Natural killer cell (primary cell): Measurements from ENCODE around the gene MLXIP. TPM values are rescaled to one million over a fixed set of nuclear protein-coding genes. Genes with fewer than 3 reads are reported as not detected.

Experiments
- ATAC-seq, 3 donors: fragments of 150-1000 bp in 2 of 3; fragments of 200-7000 bp in 1 of 3; cut with Tn5 transposase; 1 replicate in 1 of 3; 2 replicates in 2 of 3; pipeline ENCODE4 v1.10.0; 2021; ENCODE audit warnings: mild to moderate bottlenecking in 2 of 3, moderate library complexity in 2 of 3
- DNase-seq, 2 donors: peaks; one replicate each; pipeline versions ENCODE4 v3.0.0 to v3.0.0-alpha.2; 2013 to 2021; ENCODE audit warnings: mixed read lengths in 1 of 2
- H3K27ac ChIP-seq: one replicate; pipeline ENCODE4 v1.5.1; 2013; ENCODE audit warnings: mild to moderate bottlenecking, low read length
- H3K27me3 ChIP-seq: one replicate; pipeline ENCODE4 v1.6.1; 2013; ENCODE audit warnings: low read length; ENCODE audit not compliant: control insufficient read depth, insufficient read depth
- H3K36me3 ChIP-seq: one replicate; pipeline ENCODE4 v1.6.1; 2013; ENCODE audit warnings: low read length; ENCODE audit not compliant: control insufficient read depth, insufficient read depth
- H3K4me1 ChIP-seq: one replicate; pipeline ENCODE4 v1.6.1; 2013; ENCODE audit warnings: low read length; ENCODE audit not compliant: control insufficient read depth, insufficient read depth
- H3K4me3 ChIP-seq: one replicate; pipeline ENCODE4 v1.5.1; 2013; ENCODE audit warnings: low read length
- H3K9me3 ChIP-seq: one replicate; pipeline ENCODE4 v1.6.1; 2013; ENCODE audit warnings: low read length; ENCODE audit not compliant: control insufficient read depth, insufficient read depth
- H3K27ac Mint-ChIP-seq, 2 donors: one replicate each; pipeline ENCODE4 v1.8.0; 2022; ENCODE audit warnings: mild to moderate bottlenecking in 2 of 2, mixed read lengths in 2 of 2, moderate library complexity in 1 of 2
- H3K27me3 Mint-ChIP-seq, 2 donors: one replicate each; pipeline ENCODE4 v1.8.0; 2022; ENCODE audit warnings: low read depth in 2 of 2, mixed read lengths in 2 of 2
- H3K36me3 Mint-ChIP-seq: one replicate; pipeline ENCODE4 v1.8.0; 2022; ENCODE audit warnings: mixed read lengths
- H3K4me1 Mint-ChIP-seq, 2 donors: one replicate each; pipeline ENCODE4 v1.8.0; 2022; ENCODE audit warnings: mixed read lengths in 2 of 2
- H3K4me3 Mint-ChIP-seq: one replicate; pipeline ENCODE4 v1.8.0; 2022; ENCODE audit warnings: mild to moderate bottlenecking, moderate library complexity, mixed read lengths
- H3K9me3 Mint-ChIP-seq, 2 donors: one replicate each; pipeline ENCODE4 v1.8.0; 2022; ENCODE audit warnings: mixed read lengths in 2 of 2
- CTCF ChIP-seq: fragments of 200-600 bp; IDR thresholded peaks from one replicate; pipeline ENCODE4 v1.8.0; 2022; ENCODE audit warnings: antibody characterized with exemption
- WGBS: methylation state at CpG from one replicate; pipeline ENCODE4 v1.1.7; 2013; ENCODE audit warnings: missing lambda C conversion rate; ENCODE audit not compliant: insufficient coverage; 5-methylcytosine and 5-hydroxymethylcytosine counted together
- intact Hi-C: fragments of 100-400 bp; cut with micrococcal nuclease; formaldehyde crosslinking; loops from one replicate; pipeline ENCODE4 v1.14.2; 2022
- total RNA-seq, 4 donors: library from RNA; stranded (reverse); fragments of 120-200 nt in 1 of 4; gene quantifications; one replicate each; pipeline versions ENCODE4 v1.2.3 to v1.2.4, GENCODE V29; 2013 to 2022

MLXIP gene
- total RNA-seq, 3 donors from 2014 or later (not counting 1 experiment from before 2014, with no cell fraction given) = 83.8 to 92.4 (median 86.1) TPM

- Histone ChIP-seq H3K27ac (no peak overlapping the region), H3K4me1 (peaks cover 57% of the 10 kb centered on the region), H3K27me3 (no peaks in the 10 kb centered on the region), H3K36me3 (no peaks in the 10 kb centered on the region), H3K4me3 (no peak overlapping the region), H3K9me3 (no peaks in the 10 kb centered on the region)
- Mint-ChIP-seq H3K27ac (no peak overlapping the region), H3K4me1 (peaks cover 32 to 42% of the 10 kb centered on the region in 2 donors), H3K36me3 (no peaks in the 10 kb centered on the region), H3K27me3 (no peaks in the 10 kb centered on the region), H3K4me3 (no peak overlapping the region), H3K9me3 (no peaks in the 10 kb centered on the region)
- intact Hi-C loops = no loop called here
- TF ChIP-seq CTCF = no peak
- WGBS = 78% methylated on average over 10 of the region's 10 CpGs
- peak; percentile 23 to 28 (median 24) for ATAC-seq
- peak in 1 of 2 donors; percentile 43 for DNase-seq
These were observed 16.4 kb downstream of the MLXIP start for GRCh38 chr12:122094735-122095631.

GRCh38 chr12:122096014-122096413 lies 17.5 kb downstream of the MLXIP start:
- Mint-ChIP-seq H3K36me3 (no peaks in the 10 kb centered on the region), H3K27me3 (no peaks in the 10 kb centered on the region), H3K4me3 (no peak overlapping the region), H3K27ac (peak overlapping the region; percentile 8 to 36), H3K9me3 (no peaks in the 10 kb centered on the region), H3K4me1 (peaks cover 42 to 45% of the 10 kb centered on the region in 2 donors)
- Histone ChIP-seq H3K4me1 (peaks cover 57% of the 10 kb centered on the region), H3K27me3 (no peaks in the 10 kb centered on the region), H3K4me3 (no peak overlapping the region), H3K9me3 (no peaks in the 10 kb centered on the region), H3K36me3 (no peaks in the 10 kb centered on the region), H3K27ac (no peak overlapping the region)
- TF ChIP-seq CTCF = no peak
- DNase-seq = no peak
- WGBS = 85% methylated on average over 9 of the region's 9 CpGs
- intact Hi-C loops = no loop called here
- ATAC-seq = no peak

- ATAC-seq (no peak), DNase-seq (no peak)
- H3K9me3 ChIP-seq = no peaks in the 10 kb centered on the region
- H3K36me3 ChIP-seq = no peaks in the 10 kb centered on the region
- H3K9me3 Mint-ChIP-seq = no peaks in the 10 kb centered on the region
- 86% methylated on average over 20 of the region's 20 CpGs for WGBS
- H3K27me3 Mint-ChIP-seq = no peaks in the 10 kb centered on the region
- H3K4me3 Mint-ChIP-seq = no peak overlapping the region
- intact Hi-C loops = no loop called here
- H3K36me3 Mint-ChIP-seq = no peaks in the 10 kb centered on the region
- no peaks in the 10 kb centered on the region for H3K27me3 ChIP-seq
- peaks cover 57% of the 10 kb centered on the region for H3K4me1 ChIP-seq
- peaks cover 45 to 49% of the 10 kb centered on the region in 2 donors for H3K4me1 Mint-ChIP-seq
- peak overlapping the region; percentile 8 to 36 for H3K27ac Mint-ChIP-seq
- H3K4me3 ChIP-seq = no peak overlapping the region
- H3K27ac ChIP-seq = no peak overlapping the region
- no peak for TF ChIP-seq CTCF
These were observed 18.1 kb downstream of the MLXIP start for GRCh38 chr12:122096591-122097149.
